Inflammatory macrophage (primary cell): Measurements from ENCODE around the gene RFNG.

Source experiments
- DNase-seq, 2 donors: peaks; one replicate each; pipeline ENCODE4 v3.0.0-alpha.2; 2020 to 2022

RFNG gene

DNA sequence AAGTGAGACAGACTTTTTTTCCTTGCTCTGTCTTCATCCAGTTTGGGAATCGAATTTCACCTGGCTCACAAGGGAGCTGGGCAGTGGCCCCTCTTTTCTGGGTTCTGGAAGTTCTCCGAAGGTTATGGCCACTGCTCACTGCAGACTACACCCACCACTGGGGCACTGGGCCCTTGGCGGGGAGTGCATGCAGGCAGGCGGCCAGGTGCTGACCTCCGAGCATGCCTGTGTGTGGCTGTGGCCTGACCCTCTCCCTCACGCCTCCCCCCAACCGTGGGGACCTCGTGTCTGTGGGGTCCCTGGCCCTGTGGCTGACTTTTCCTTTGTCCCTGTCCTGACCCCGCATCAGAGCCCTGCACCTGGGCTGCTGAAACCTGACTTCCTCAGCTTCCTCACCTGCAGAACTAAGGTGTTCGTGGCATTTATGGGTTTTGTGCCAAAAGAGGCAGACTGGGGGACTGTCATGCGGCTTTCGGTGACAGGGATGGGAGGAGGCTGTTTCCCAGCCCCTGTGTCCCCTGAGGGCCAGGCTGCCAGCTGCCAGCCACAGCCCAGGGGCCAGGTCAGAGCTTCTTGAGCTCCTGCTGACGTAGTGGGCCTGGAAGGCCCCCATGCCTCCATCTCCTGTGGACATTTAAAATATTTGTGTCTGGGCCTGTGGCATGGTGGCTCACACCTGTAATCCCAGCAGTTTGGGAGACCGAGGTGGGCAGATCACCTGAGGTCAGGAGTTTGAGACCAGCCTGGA lies 52.7 kb downstream of the RFNG start:
- DNase-seq, result no peak

- DNase-seq, result no peak
Measured at GRCh38 chr17:81998212-81998611, 53.4 kb downstream of the RFNG start.
